GM12873 (cell line): Measurements from ENCODE around the gene TGFBR3.

ENCODE experiments used
- CTCF ChIP-seq: IDR thresholded peaks from 2 replicates; pipeline ENCODE4 v1.5.1; 2012; ENCODE audit warnings: low read depth, mild to moderate bottlenecking, moderate library complexity, low read length, control low read depth; ENCODE audit not compliant: insufficient read depth; ENCODE audit errors: missing control alignments

The TGFBR3 gene

GRCh38 chr1:91793189-91793588 is 92.8 kb downstream of the TGFBR3 start:
- TF ChIP-seq CTCF = no peak

DNA sequence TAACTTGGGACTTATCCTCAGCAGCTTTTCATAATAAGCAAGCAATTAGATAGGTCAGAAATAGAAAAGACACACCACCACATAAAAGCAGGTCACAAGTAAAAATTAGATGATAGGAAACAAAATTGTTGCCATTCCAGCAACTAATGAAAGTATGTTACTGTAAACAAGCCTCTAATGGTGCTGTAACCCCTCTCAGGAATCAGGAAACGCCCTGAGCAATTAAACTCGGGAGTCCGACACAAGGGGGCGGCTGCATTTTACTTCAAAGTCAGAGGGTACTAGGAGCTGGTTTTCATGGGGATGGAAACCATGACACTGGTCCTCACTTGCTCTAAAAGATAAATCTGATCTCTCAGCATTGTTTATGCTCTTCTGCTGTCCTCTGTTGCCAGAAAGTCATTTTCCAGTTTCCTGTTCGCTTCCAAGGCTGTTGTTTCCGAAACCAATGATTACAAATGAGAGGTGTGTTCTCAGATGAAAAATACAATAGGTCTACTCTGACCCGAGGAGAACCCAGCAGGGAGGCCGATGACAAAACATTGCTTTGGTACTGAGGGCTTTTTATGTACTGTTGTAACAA is 93.4 kb downstream of the TGFBR3 start:
- TF ChIP-seq CTCF = no peak

DNA sequence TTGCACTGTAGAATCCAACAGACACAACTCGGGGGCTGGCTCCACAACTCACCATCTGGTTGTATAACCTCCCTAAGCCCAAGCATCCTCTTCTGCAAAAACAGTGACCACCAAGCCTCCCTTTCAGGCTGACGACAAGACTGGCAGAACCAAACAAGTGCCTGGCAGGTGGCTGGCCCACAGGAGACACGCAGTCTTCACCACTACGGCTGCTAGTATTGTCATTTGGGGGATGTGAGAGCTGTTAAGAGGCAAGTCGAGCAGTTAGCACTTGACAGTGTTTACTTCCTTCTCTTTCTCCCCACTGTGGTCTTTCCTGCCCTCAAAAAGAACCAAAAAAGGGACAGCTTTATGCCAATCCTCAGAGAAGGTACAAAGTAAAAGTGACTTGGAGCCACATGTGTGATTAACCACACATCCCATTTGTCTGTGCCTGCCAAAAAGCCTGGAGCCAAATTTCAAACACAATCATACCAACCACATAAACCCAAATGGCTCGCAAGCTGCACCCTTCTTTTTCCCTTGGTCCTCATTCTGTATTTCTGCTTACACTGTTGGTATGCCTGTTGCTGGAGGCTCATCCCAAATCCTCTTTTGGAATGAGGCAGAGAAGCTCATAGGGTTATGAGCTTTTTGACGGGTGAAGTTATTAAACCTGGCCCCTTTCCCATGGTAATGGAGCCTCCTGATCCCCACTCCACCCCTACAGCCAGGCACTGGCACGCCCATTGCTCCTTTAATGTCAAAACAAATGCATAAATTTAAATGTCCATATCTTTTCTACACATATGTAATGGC is 94.1 kb downstream of the TGFBR3 start:
- no peak for TF ChIP-seq CTCF

DNA sequence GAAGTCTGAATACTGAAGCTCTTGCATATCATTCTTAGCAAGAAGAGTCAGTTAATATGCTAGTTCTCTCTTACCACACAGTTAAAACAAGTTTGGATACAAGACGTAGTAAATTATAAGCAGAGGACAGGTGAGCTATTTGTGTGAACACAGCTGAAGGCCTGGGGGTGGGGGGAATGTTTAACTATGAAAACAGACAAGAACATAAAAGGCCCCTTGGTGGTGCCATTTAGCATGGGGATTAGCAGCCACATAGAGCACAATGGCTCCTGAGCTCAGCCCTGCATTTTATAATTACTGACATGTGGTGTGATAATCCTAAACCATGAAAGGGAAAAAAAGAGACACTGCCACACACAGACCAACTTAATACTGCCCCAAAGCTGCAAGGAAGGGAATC is 94.8 kb downstream of the TGFBR3 start:
- TF ChIP-seq CTCF = no peak

GRCh38 chr1:91790392-91790791 is 95.6 kb downstream of the TGFBR3 start:
- TF ChIP-seq CTCF = no peak

DNA sequence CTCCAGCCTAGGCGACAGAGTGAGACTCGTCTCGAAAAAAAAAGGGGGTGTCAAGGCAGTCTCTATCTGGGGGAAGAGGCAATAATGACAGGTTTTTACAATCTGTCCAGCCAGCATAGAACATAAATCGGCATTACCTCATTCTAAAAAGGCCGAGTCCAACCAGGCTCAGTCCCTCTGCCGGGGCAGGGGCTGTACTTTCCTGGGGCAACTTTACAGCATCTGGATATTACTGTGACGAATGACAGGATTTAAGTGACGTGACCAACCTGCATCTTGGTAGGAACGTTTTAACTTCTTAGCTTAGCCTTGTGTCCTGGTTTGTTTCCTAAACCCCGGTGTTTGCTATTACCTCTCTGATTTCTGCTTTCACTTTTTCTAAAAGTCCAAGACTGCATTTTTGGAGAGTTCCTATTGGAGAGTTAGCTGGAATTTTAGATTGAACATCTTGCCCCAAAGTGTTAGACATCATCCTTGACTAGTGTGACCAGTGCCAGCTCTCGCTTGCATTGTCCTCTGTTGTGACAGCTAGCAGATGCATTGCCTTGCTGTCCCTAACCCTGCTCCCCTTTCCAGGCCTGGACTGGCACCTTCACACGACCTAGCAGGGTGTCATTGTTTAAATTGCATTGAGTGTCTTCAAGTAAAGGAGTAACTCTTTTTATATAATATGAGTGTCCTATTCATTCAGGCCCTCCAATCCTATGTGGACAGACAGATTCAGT is 96.5 kb downstream of the TGFBR3 start:
- no peak for TF ChIP-seq CTCF

DNA sequence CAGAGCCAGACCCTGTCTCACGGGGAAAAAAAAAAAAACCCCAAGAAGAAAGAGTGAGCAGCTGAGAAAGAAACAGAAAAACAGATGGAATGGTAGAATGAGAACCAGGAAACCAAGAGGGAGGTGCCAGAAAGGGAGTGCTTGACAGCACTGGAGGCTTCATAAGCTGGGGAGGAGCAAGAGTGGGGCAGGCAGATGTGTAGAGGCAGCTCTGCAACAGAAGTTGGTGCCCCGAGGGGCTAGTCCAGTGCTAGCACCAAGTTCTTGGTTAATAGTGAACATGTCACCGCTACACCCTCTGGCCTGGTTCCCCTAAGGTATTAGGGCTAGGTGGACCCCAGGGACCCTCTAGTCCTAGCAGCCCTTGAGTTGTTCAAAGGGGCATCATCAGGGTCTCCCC is 98.0 kb downstream of the TGFBR3 start:
- TF ChIP-seq CTCF = no peak
